Suppressor macrophage treated with lipopolysaccharide for 1 hour (primary cell): ENCODE data around the gene ITGA1.

ENCODE experiments used
- DNase-seq, 3 donors: peaks; one replicate each; pipeline ENCODE4 v3.0.0-alpha.2; 2020 to 2022

The ITGA1 gene

DNA sequence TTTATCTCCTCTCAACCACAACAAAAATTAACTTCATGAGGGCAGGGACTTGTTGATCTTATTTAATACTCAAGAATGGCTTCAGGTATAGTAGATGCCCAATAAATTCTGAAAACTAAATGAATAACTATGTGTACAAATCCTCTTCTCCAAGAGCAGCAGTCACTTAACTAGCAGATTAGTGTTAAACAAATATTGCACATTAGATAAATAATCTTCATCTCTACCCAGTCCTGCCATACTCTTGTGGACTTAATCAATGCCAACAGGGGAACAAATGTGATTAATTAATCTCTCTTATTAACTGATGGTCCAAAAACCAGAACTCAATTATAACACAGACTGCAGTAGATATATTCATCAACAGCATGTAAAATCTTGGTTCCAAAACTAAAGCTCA lies 15.0 kb upstream of the ITGA1 start:
- no peak for DNase-seq

GRCh38 chr5:52773342-52773741 lies 14.4 kb upstream of the ITGA1 start:
- DNase-seq, result no peak

DNA sequence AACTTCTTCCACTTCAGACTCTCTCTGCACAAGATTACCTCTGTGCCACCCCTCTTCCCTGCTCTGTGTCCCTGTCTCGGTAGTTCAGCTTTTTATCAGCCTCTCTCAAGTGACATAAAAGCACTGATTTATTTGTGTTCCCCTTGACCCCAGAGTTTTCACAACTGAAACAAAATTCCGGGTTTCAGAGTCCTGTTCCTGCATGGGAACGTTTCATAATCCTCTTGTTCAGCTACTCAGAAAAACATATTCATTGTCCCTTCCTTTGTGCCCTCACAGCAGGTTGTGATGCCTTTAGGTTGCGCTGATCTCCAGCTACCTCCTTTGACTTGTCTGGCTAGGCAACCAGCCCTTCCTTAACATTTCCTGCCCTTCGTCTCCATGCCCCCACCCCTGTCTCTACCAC lies 13.7 kb upstream of the ITGA1 start:
- DNase-seq, result no peak

DNA sequence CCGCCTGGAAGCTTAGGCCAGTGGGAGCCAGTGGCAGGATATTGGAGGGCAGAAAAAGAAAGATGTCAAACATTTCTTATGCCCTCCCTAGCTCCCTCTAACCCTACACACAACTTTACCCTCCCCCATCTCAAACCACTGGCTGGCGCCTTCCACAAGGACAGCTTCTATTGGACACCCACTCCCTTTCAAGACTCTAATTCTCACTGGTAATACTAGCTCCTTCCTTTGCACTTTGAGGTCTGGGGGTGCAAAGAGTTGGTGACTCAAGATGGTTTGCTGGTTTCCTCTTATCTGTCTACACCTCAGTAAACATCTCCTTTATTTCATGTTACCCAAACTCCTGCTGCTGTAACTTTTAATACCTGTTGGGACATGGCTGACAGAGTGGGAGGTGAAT lies 11.6 kb upstream of the ITGA1 start:
- DNase-seq, result no peak

GRCh38 chr5:52777186-52777585 lies 10.5 kb upstream of the ITGA1 start:
- no peak for DNase-seq

GRCh38 chr5:52778781-52779180 lies 8.9 kb upstream of the ITGA1 start:
- DNase-seq, result no peak

GRCh38 chr5:52779213-52779612 lies 8.5 kb upstream of the ITGA1 start:
- no peak for DNase-seq

- peak in 1 of 3 donors; percentile 41 for DNase-seq
Observed at GRCh38 chr5:52783226-52783959, 4.3 kb upstream of the ITGA1 start.

GRCh38 chr5:52784737-52785136 lies 3.0 kb upstream of the ITGA1 start:
- DNase-seq, result no peak

- no peak for DNase-seq
Observed at GRCh38 chr5:52786391-52786790, 1.3 kb upstream of the ITGA1 start.

DNA sequence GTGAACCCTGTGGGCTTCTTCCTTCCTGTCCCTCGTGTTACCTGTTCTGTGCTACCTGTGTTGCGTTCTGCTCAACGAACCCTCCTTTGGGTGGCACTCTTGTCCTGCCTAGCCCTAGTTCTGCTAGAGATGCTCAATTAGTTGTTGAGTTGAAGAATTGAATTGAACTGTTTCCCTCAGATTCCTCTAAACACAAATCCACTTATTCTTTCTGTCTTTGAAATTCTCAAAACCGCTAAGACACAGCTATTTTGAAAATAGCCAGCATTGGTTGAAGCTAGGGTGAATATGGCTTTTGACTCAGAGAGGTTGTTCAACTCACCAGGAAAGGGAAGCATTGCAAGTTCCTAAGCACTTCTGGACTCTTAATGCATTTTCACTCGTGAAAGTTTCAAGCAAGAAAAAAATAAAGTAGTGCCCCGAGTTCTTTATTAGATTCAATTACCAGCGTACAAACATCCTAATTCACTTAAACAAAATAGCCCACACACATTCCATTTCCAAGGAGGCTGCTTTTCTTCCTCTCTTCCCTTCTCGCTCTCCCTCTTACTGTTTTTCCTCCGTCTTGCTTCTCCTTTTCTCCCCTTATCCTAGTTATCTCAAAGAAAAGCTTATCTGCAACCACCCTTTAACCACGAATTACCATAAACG lies 642 bp upstream of the ITGA1 start:
- peak in 2 of 3 donors; percentile 28 to 39 for DNase-seq

- no peak for DNase-seq
Observed at GRCh38 chr5:52788505-52788821, 747 bp downstream of the ITGA1 start.

- no peak for DNase-seq
Observed at GRCh38 chr5:52789378-52789777, 1.7 kb downstream of the ITGA1 start.

- no peak for DNase-seq
Observed at GRCh38 chr5:52789851-52790250, 2.1 kb downstream of the ITGA1 start.

GRCh38 chr5:52791366-52791765 lies 3.6 kb downstream of the ITGA1 start:
- DNase-seq, result no peak

DNA sequence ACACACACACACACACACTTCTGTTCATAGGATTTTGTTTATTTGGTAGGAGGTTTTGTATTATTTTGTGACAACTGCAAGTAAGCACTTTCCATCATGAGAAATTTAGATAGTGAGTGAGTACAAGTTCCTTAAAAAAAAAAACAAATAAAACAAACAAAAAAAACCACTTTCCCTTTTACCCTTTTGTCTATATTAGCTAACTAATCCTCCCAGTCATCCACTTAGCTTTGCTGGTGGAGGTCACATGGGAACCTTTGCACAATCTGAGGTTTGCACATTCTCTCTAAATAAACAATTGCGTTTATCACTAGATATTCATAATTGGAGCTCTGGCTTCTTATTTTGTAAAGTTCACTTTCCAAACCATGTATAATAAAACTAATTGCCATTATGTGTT lies 6.8 kb downstream of the ITGA1 start:
- peak; percentile 25 to 71 (median 64) for DNase-seq

GRCh38 chr5:52796031-52796430 lies 8.3 kb downstream of the ITGA1 start:
- no peak for DNase-seq

DNA sequence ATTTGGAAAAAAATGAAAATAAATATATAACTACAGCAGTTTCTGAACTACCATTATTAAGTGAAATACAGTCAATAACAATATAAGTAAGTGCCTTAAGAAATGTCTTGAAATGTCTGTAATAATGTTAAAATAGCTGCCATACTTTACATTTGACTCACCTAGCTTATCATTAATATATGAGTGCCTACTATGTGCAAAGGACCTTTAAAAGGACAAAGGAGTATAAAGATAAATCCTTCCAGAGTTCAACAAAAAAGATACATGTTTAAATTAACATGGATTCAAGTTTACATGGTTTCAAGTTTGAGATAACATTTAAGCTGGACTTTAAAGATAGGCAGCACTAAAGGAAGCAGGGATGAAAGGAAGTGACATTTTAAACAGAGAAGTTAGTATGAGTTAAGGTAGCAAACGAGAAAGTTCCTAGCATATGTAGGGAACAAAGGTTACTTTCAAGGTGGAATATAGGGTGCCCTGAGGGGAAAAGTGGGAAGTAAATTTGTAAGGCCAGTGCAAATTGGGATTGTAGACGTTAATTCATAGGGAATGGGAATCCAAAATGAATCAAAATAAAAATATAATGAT lies 8.9 kb downstream of the ITGA1 start:
- no peak for DNase-seq

DNA sequence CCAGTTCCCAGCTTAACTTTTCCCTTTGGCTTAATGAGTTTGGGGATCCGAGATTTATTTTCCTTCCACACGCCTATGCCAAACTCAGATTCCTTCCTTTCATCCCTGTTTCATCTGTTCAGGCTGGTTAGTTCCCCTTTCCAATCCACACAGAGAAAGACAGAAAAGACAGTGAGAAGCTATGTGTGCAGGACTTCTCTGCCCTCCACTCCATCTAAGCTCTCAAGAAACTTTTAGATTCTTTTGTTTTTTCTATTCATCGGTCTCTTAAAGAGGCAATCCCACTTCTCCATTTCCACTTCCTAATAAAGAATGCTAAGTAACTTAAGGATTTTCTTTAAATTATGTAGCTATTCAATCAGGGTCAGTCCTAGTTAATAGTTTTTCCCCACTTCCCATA lies 11.2 kb downstream of the ITGA1 start:
- peak; percentile 13 to 47 (median 38) for DNase-seq

- DNase-seq, result peak in 2 of 3 donors; percentile 31 to 41
Observed at GRCh38 chr5:52799358-52799982, 11.8 kb downstream of the ITGA1 start.

DNA sequence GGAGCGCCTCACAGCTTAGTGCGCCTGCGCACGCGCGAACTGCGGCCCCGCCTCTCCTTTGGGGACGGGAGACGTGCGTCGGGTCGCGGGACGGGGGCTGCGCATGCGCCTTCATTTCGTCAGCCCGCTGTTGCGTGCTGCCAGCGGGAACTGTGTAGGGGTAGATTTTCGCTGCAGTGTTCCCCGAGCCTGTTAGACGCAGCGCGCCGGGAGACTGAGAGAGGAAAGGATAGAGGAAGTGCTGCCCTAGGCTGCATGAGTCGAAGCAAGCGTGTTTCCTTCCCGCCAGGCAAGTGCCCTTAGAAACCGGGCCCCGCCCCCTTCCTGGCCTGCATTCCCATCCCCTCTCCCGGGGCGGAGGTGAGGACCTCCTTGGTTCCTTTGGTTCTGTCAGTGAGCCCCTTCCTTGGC lies 12.3 kb downstream of the ITGA1 start:
- DNase-seq, result peak; percentile 99

DNA sequence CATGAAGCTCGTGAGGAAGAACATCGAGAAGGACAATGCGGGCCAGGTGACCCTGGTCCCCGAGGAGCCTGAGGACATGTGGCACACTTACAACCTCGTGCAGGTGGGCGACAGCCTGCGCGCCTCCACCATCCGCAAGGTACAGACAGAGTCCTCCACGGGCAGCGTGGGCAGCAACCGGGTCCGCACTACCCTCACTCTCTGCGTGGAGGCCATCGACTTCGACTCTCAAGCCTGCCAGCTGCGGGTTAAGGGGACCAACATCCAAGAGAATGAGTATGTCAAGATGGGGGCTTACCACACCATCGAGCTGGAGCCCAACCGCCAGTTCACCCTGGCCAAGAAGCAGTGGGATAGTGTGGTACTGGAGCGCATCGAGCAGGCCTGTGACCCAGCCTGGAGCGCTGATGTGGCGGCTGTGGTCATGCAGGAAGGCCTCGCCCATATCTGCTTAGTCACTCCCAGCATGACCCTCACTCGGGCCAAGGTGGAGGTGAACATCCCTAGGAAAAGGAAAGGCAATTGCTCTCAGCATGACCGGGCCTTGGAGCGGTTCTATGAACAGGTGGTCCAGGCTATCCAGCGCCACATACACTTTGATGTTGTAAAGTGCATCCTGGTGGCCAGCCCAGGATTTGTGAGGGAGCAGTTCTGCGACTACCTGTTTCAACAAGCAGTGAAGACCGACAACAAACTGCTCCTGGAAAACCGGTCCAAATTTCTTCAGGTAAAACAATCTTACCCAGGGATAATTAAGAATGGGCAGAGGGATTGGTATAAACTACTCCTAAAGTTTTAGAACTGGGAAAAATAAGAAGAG lies 12.9 kb downstream of the ITGA1 start:
- DNase-seq, result peak; percentile 63 to 72 (median 71)

DNA sequence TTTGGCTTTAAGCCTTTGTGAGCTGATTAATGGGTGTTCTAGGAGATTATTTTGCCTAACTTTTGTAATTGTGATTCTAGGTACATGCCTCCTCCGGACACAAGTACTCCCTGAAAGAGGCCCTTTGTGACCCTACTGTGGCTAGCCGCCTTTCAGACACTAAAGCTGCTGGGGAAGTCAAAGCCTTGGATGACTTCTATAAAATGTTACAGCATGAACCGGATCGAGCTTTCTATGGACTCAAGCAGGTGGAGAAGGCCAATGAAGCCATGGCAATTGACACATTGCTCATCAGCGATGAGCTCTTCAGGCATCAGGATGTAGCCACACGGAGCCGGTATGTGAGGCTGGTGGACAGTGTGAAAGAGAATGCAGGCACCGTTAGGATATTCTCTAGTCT lies 13.6 kb downstream of the ITGA1 start:
- DNase-seq, result no peak
